Thymus (tissue), 14 donors: Measurements from ENCODE around the gene APC2. TPM values are rescaled to one million over a fixed set of nuclear protein-coding genes. Genes with fewer than 3 reads are reported as not detected.

Experiments
- DNase-seq, 9 donors: peaks; one replicate each; pipeline ENCODE4 v3.0.0-alpha.2; 2013; ENCODE audit warnings: low spot score in 9 of 9, low read depth in 6 of 9, missing footprints in 1 of 9
- H3K27ac ChIP-seq, 2 donors: one replicate each; pipeline ENCODE4 v1.5.1; 2013; ENCODE audit warnings: control low read depth in 1 of 2, low read depth in 1 of 2, low read length in 1 of 2, mild to moderate bottlenecking in 1 of 2, moderate library complexity in 1 of 2
- H3K27me3 ChIP-seq, 2 donors: one replicate each; pipeline ENCODE4 v1.5.1; 2013; ENCODE audit warnings: low read length in 1 of 2; ENCODE audit not compliant: control insufficient read depth in 2 of 2, insufficient read depth in 1 of 2
- H3K36me3 ChIP-seq, 2 donors: one replicate each; pipeline ENCODE4 v1.5.1; 2013; ENCODE audit warnings: low read length in 1 of 2, mild to moderate bottlenecking in 1 of 2, moderate library complexity in 1 of 2; ENCODE audit not compliant: control insufficient read depth in 2 of 2, insufficient read depth in 2 of 2
- H3K4me1 ChIP-seq, 2 donors: one replicate each; pipeline ENCODE4 v1.5.1; 2013; ENCODE audit warnings: low read length in 2 of 2; ENCODE audit not compliant: control insufficient read depth in 2 of 2, insufficient read depth in 2 of 2
- H3K4me3 ChIP-seq, 2 donors: one replicate each; pipeline ENCODE4 v1.5.1; 2013; ENCODE audit warnings: low read length in 2 of 2, control low read depth in 1 of 2, mild to moderate bottlenecking in 1 of 2
- H3K9me3 ChIP-seq, 2 donors: one replicate each; pipeline ENCODE4 v1.5.1; 2013; ENCODE audit warnings: low read length in 1 of 2, mild to moderate bottlenecking in 1 of 2; ENCODE audit not compliant: control insufficient read depth in 2 of 2, insufficient read depth in 1 of 2
- WGBS: extraction: QIAGEN DNeasy Blood & Tissue Kit; methylation state at CpG from one replicate; pipeline ENCODE4 v1.1.7; 2013; 5-methylcytosine and 5-hydroxymethylcytosine counted together
- long read RNA-seq, 10 donors: transcript quantifications; one replicate each; lab custom pipeline, GENCODE V29; 2026
- polyA plus RNA-seq: library from polyadenylated mRNA; stranded (reverse); fragments of 200-250 nt; gene quantifications from one replicate; pipeline ENCODE4 v1.2.3, GENCODE V29; 2013
- total RNA-seq: library from RNA; stranded (reverse); fragments of 120-200 nt; gene quantifications from one replicate; pipeline ENCODE4 v1.2.4, GENCODE V29; 2013
- donor health status: healthy.

The APC2 gene, protein sequence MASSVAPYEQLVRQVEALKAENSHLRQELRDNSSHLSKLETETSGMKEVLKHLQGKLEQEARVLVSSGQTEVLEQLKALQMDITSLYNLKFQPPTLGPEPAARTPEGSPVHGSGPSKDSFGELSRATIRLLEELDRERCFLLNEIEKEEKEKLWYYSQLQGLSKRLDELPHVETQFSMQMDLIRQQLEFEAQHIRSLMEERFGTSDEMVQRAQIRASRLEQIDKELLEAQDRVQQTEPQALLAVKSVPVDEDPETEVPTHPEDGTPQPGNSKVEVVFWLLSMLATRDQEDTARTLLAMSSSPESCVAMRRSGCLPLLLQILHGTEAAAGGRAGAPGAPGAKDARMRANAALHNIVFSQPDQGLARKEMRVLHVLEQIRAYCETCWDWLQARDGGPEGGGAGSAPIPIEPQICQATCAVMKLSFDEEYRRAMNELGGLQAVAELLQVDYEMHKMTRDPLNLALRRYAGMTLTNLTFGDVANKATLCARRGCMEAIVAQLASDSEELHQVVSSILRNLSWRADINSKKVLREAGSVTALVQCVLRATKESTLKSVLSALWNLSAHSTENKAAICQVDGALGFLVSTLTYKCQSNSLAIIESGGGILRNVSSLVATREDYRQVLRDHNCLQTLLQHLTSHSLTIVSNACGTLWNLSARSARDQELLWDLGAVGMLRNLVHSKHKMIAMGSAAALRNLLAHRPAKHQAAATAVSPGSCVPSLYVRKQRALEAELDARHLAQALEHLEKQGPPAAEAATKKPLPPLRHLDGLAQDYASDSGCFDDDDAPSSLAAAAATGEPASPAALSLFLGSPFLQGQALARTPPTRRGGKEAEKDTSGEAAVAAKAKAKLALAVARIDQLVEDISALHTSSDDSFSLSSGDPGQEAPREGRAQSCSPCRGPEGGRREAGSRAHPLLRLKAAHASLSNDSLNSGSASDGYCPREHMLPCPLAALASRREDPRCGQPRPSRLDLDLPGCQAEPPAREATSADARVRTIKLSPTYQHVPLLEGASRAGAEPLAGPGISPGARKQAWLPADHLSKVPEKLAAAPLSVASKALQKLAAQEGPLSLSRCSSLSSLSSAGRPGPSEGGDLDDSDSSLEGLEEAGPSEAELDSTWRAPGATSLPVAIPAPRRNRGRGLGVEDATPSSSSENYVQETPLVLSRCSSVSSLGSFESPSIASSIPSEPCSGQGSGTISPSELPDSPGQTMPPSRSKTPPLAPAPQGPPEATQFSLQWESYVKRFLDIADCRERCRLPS (N-terminal part only)
- total RNA-seq = 0.05 TPM
- 0.11 TPM for polyA plus RNA-seq
- long read RNA-seq, donor 1 = 0 reads
- long read RNA-seq, donor 2, partial matches to known transcripts = 0 of 46 reads
- long read RNA-seq, donor 2, other reads (novel, unspliced or antisense) = 46 of 46 reads
- long read RNA-seq, donor 3, partial matches to known transcripts = 12 of 31 reads
- long read RNA-seq, donor 3, other reads (novel, unspliced or antisense) = 19 of 31 reads
- long read RNA-seq, donor 4, partial matches to known transcripts = 9 of 18 reads
- long read RNA-seq, donor 4, other reads (novel, unspliced or antisense) = 9 of 18 reads
- long read RNA-seq, donor 5, partial matches to known transcripts = 0 of 32 reads
- long read RNA-seq, donor 5, other reads (novel, unspliced or antisense) = 32 of 32 reads
- long read RNA-seq, donor 6, partial matches to known transcripts = 9 of 21 reads
- long read RNA-seq, donor 6, other reads (novel, unspliced or antisense) = 12 of 21 reads
- long read RNA-seq, donor 7, partial matches to known transcripts = 0 of 5 reads
- long read RNA-seq, donor 7, other reads (novel, unspliced or antisense) = 5 of 5 reads
- long read RNA-seq, donor 8 = 0 reads
- long read RNA-seq, donor 9, partial matches to known transcripts = 0 of 11 reads
- long read RNA-seq, donor 9, other reads (novel, unspliced or antisense) = 11 of 11 reads
- long read RNA-seq, donor 10, partial matches to known transcripts = 5 of 14 reads
- long read RNA-seq, donor 10, other reads (novel, unspliced or antisense) = 9 of 14 reads

DNA sequence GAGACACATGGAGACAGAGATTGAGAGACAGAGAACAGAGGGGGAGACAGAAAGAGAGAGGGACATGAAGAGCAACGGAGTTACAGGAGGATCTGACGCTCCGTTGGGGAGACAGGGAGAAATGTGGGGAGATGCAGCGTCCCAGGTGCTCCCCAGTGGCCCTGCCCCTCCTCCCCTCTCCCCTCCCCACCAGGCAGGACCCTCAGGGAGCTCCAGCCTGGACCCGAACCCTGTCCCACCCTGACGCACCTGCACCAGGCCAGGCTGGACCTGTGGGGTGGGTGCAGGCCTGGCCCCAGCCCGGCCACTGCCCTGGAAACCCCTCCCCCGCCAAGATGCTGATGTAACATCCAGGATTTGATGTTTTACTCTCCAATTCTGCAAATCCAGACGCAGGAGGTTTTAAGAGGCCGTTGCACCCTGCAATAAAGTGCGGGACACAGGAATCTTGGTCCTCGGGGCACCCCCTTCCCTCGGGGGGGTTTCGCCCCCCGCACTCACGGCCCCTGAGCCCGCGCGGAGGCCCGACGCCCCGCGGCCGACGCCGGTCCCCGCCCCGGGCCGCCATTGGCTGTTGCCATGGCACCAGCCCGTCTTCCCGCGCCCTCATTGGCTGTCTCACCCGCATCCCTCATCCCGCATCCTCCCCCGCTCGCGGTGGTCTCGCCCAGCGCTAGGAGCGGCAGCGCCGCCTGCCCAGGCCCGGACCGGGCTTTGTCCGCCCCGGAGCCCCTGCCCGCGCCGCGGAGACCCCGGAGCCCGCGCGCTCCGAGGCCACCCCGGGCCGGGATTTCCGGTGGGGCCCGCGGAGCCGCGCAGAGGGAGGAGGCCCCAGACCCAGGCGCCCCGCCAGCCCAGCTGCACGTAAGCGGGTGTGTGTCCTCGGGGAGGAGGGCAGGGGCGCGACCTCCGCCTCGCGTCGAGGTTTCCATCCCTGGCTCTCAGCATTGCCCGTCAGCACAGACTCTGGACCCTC, at the start of gene APC2:
Gene APC2 (plus strand): TSS at position 655 of the 976 bp plus-strand sequence. CDS start 2,881 bp downstream, outside the sequence.
- H3K36me3 ChIP-seq = no peaks in the 10 kb centered on the region
- 6% methylated on average over 74 of the region's 74 CpGs for WGBS
- H3K4me1 ChIP-seq = peaks cover under 1 to 9% of the 10 kb centered on the region in 2 donors
- peak within 1 kb of the TSS in 1 of 2 donors; percentile 6 for H3K4me3 ChIP-seq
- H3K27me3 ChIP-seq = peaks cover 83 to 100% of the 10 kb centered on the region in 2 donors
- no peak within 1 kb of the TSS for H3K27ac ChIP-seq
- H3K9me3 ChIP-seq = peaks cover 0 to 16% of the 10 kb centered on the region in 2 donors
- DNase-seq = peak in 1 of 9 donors; percentile 31

DNA sequence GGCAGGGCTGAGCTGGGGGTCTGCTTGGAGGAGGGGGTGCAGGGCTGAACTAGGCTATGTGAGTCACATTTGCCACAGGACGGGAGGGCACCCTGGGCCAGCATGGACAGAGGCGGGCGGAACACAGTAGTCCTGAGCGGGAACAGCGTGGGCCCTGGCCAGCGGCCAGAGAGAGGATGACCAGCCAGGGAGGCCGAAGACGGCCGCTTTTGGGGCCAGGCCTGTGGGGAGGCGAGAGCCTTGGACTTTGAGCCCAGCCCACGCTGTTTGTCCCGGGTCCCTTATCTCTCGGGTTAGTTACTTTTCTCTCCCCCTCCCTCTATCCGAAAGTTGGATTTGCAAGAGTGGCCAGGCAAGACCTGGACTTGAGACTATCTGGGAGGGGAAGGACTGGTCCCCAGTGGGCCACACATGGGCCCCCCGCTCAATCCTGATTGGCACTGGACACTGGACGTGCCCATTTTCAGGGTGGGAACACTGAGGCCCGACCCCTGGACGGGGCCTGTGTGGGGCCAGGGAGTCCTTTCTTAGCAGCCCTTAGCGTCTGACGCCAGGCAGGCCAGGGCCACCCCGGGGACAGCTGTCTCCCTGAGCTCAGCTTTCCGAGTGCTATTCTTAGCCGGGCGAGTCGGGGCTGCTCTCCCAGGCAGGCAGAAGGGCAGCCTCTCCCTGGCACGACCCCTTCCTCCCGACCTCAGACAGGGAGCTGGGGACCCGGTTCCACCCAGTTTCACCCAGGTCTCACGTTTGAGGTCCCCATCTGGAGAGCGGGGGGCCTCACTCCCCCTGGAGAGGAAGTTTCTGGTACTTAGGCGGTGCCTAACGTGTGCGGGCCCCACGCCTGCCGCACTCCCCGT, 49.4 kb upstream of the APC2 start:
- Histone ChIP-seq H3K4me1 (peaks cover 8 to 32% of the 10 kb centered on the region in 2 donors), H3K4me3 (peak overlapping the region; percentile 40 to 76), H3K27ac (peak overlapping the region in 1 of 2 donors; percentile 40), H3K36me3 (peaks cover 0 to 4% of the 10 kb centered on the region in 2 donors), H3K9me3 (peaks cover 0 to 8% of the 10 kb centered on the region in 2 donors), H3K27me3 (peaks cover 15 to 24% of the 10 kb centered on the region in 2 donors)
- peak in 4 of 9 donors; percentile 19 to 62 (median 43) for DNase-seq
- 43% methylated on average over 36 of the region's 36 CpGs for WGBS

DNA sequence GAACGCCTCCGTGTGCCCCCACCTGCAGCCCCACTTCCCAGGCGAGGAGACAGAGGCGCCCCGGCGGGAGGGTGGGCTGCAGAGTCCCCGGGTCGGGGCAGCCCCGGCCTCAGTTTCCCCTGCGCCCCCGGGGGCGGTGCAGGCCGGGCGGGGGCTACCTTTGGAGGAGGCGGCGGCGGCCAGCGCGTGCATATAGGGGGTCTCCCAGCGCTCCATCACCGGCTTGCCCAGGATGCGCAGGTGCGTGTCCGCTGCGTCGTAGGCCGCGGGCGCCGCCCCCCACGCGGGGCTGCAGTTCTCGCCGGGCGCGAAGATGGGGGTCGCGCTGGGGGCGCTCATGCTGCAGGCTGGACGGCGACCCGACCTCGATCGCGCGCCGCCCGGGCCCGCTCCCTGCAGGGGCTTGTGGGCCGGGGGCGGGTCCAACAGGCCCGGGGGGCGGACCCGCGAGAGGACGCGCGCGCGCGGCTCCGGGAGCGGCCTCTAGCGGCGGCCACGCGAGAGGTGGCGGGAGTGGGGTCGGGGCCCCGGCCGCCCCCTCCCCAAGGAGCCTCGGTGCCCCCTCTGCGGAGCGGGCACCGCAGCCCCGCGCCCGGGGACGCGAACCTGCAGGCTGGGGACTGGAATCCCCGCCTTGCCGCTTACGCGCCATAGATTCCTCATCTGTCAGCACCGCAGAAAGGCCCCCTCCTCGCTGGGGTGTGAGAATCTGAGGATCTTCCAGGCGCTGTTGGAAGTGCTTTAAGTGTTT, 48.6 kb upstream of the APC2 start, which contains the start of gene GAMT:
Gene GAMT (minus strand): TSS at position 405 of the 751 bp plus-strand sequence. CDS start 66 bp downstream, at position 339.
- Histone ChIP-seq H3K27me3 (peaks cover 15 to 24% of the 10 kb centered on the region in 2 donors), H3K36me3 (no peaks in the 10 kb centered on the region), H3K4me1 (peaks cover 8 to 31% of the 10 kb centered on the region in 2 donors), H3K4me3 (peak within 1 kb of the TSS; percentile 40 to 76), H3K9me3 (peaks cover 0 to 8% of the 10 kb centered on the region in 2 donors), H3K27ac (peak within 1 kb of the TSS in 1 of 2 donors; percentile 40)
- whole genome bisulfite sequencing = 2% methylated on average over 87 of the region's 87 CpGs
- DNase-seq = peak in 5 of 9 donors; percentile 23 to 75 (median 60)

DNA sequence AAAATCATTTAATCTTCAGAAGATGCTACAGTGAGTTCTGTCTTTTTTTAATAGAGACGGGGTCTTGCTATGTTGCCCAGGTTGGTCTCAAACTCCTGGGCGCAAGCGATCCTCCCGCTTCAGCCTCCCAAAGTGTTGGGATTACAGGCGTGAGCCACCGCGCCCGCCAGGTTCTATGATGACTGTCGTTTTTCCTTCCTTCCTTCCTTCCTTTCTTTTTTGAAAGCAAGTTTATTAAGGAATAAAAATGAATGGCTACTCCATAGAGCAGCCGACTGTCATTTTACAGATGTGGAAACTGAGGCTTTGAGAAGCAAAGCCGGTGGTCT, 48.1 kb upstream of the APC2 start:
- H3K9me3 ChIP-seq = peaks cover 0 to 8% of the 10 kb centered on the region in 2 donors
- no peak for DNase-seq
- no peak overlapping the region for H3K27ac ChIP-seq
- peaks cover 8 to 31% of the 10 kb centered on the region in 2 donors for H3K4me1 ChIP-seq
- peak overlapping the region in 1 of 2 donors; percentile 76 for H3K4me3 ChIP-seq
- H3K27me3 ChIP-seq = peaks cover 15 to 24% of the 10 kb centered on the region in 2 donors
- 49% methylated on average over 11 of the region's 11 CpGs for WGBS
- H3K36me3 ChIP-seq = no peaks in the 10 kb centered on the region

DNA sequence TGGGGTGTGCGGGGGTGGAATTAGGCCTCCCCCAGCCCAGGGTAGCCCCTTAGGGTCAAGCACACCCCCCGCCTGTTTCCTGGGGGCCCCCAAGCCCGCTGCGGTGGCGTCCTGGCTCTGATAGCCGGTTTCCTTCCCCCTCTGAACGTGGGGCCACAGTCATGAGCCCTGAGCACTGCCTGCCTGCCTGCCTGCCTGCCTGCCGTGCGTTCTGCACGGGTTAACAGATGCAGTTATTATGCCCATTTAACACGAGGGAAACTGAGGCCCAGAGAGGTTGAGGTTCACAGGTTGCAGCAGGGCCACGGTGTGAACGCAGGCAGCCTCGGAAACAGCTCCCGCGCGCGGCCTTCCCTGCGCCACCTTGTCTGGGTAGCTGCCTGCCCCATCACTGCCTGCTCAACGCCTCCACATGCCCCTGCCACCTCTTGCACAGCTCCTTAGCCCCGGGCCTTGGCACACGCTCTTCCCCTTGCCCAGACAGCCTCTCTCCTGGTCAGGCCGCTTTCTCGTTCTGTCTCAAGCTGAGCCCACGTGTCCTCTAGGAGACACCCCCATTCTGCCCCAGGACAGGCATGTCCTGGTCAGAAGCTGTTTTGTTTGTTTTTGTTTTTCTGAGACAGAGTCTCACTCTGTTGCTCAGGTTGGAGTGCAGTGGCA, 47.4 kb upstream of the APC2 start:
- 26% methylated on average over 25 of the region's 25 CpGs for WGBS
- Histone ChIP-seq H3K4me1 (peaks cover 8 to 33% of the 10 kb centered on the region in 2 donors), H3K9me3 (peaks cover 0 to 8% of the 10 kb centered on the region in 2 donors), H3K27me3 (peaks cover 15 to 24% of the 10 kb centered on the region in 2 donors), H3K4me3 (no peak overlapping the region), H3K27ac (no peak overlapping the region), H3K36me3 (no peaks in the 10 kb centered on the region)
- DNase-seq = no peak
